ENCODE data around the gene CACYBP. TPM values are rescaled to one million over a fixed set of nuclear protein-coding genes. Genes with fewer than 3 reads are reported as not detected.

CACYBP gene
- total RNA-seq, 4 donors from 2014 or later = 53.2 to 149 (median 89.1) TPM

DNA sequence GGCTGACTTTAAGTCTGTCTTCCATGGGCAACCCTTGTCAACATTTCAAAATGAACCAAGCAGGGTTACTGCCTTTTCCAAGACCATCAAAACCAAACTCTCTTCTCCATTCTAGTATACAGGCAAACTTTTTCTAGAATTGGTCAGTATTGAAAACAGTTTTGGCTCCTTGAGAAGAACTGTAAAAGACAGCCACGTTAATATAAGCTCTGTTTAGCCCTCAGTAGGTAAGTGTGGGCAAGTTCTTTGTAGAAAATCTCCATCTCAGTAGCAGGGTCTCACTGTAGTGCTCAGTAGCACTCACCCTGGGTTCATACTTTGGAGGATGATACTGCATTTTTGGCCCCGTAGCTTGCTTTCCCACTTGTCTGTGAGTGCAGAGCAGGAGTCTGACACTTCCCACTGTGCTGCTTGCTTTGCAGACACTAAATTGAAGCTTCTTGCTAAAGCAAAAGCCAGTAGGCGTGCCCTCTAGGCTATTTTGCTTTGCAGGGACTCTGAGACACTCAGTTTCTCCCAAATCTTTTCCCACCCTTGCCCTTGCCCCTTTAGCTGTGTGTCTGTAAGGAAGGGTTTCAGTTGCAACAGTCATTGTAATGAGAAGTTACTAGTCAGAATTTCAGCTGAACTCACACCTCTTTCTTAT, 34.3 kb upstream of the CACYBP start:
- TF ChIP-seq, protein P1, sequence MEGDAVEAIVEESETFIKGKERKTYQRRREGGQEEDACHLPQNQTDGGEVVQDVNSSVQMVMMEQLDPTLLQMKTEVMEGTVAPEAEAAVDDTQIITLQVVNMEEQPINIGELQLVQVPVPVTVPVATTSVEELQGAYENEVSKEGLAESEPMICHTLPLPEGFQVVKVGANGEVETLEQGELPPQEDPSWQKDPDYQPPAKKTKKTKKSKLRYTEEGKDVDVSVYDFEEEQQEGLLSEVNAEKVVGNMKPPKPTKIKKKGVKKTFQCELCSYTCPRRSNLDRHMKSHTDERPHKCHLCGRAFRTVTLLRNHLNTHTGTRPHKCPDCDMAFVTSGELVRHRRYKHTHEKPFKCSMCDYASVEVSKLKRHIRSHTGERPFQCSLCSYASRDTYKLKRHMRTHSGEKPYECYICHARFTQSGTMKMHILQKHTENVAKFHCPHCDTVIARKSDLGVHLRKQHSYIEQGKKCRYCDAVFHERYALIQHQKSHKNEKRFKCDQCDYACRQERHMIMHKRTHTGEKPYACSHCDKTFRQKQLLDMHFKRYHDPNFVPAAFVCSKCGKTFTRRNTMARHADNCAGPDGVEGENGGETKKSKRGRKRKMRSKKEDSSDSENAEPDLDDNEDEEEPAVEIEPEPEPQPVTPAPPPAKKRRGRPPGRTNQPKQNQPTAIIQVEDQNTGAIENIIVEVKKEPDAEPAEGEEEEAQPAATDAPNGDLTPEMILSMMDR (IDR thresholded peaks at IDR 0.05) = no peak
- ATAC-seq (ENCODE audit: low FRiP score) (peak; percentile 38), DNase-seq (ENCODE audit: low spot score) (no peak)

DNA sequence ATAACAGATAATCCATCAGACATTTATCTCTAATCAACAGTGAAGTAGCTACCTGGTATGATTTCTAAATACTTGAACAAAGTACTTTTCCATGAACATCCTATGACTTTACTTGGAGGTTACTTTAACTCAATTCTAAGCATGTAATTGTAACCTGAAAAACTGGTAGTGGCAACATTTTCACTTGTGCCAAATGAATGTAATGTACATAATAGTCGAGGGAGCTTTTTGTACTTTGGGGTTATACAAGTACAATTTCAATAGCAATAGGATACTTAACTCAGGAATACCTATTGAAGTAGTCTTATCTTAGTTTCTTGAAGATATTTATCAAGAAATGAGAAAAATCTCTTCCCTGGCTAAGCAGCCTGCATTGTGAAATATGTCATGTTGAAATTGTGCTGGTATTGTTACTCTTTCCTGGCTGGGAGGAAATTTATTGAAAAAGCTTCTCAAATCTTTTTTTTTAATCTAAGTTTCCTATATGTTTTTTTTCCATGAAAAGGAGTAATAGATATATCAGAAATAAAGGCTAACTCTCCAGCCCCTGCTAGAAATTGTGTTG, 33.7 kb upstream of the CACYBP start:
- TF ChIP-seq, protein P1 (IDR thresholded peaks at IDR 0.05) = no peak
- DNase-seq (ENCODE audit: low spot score) = no peak
- no peak for ATAC-seq (ENCODE audit: low FRiP score)

DNA sequence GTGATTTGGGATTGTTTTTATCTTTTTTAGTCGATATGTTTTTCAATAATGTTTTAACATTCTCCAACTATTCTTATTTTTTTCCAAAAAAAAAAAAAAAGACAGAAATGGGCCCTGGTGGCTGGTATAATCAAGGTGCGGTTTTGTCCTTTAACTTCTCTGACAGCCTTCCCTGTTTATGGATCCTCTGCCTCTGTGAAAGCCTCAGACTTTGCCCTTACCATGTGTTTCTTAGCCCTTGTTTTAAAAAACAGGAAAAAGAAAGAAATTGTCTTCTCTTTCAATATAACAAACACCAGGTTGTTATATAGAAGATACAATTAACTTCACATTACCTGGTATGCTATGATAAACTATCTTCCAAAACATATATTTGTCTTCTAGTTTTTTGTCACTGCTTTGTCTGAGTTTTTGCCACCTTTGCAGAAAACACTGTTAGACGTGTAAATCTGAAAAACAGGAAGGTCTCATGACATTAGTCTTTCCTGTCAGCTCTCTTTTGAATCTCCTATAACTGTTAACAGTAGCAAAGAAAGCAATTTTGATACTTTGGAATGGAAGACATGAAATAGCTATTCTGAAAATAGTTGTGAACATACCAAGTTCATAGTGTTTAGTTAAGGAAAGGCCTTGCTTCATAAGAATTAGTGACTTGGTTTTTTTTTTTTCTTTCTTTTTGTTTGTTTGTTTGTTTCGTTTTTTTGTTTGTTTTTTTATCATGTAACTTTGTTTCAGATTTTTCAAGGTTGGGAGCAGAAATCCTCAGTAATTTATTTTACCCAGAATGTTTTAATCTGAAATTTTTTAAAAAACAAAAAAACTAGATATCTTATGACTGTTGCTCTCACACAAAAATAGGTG, 31.7 kb upstream of the CACYBP start:
- DNase-seq (ENCODE audit: low spot score) (no peak), ATAC-seq (ENCODE audit: low FRiP score) (no peak)
- TF ChIP-seq, protein P1 (IDR thresholded peaks at IDR 0.05) = no peak

DNA sequence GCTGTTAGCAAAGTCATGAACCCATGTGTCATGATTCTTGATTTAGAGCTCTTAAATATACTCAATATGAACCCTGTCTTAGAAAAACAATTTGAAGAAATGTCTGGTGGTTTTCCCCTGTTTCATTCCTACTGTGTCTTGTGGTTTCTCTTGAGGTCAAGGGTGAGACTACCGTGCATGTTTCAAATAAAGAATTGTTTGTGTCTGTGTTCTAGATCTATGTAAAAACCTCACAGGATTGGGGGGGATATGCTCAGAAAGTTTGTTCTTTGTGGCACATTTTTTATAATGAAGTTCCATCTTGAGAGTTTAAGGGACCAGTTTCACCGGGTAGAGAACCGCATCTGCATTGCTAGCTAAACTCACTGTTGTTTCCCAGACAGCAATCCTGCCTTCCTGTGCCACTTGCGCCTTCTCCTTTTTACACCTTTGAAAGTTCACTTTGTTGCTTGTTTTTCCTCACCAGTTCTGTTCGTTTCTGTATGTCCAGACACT, 30.9 kb upstream of the CACYBP start:
- ATAC-seq (ENCODE audit: low FRiP score) = no peak
- TF ChIP-seq, protein P1 (IDR thresholded peaks at IDR 0.05) = no peak
- DNase-seq (ENCODE audit: low spot score) = no peak

DNA sequence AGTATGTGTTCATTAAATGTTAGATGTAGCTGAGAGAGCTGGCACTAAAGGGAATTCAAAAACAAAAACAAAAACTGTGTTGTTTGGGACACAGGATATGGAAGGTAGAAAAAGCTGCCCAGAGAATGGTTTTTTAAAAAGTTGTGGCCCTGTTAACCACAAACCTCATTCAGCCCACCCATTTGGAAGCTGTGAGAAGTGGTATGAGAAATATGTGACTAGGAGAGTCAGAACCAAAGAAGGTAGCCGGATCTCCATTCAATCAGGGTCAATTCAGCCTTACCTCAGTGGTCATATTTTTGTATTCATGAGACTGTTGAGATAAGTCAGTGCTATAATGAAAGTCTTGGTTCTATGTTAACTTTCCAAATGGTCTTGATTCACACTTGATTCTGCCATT, 29.8 kb upstream of the CACYBP start:
- DNase-seq (ENCODE audit: low spot score) (no peak), ATAC-seq (ENCODE audit: low FRiP score) (no peak)
- TF ChIP-seq, protein P1 (IDR thresholded peaks at IDR 0.05) = no peak

DNA sequence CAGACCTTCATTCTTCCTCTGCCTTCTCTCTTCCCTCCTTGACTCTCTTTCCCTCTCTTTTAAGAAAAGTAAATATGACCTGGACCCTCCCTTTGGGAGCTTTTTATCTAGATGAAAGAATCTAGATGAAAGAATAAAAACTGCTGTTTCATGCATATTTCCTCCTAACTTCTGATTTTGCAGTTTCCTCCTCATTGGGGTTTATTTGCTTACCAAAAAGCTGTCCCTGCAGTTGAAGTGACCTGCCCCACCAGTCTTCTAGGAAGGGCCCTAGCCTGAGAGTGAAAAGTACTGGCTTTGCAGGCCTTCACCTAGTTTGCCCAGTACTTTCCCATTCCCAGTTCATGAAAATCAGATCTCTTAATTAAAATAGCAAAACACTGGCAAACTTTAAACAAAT, 28.3 kb upstream of the CACYBP start:
- no peak for DNase-seq (ENCODE audit: low spot score)
- TF ChIP-seq, protein P1 (IDR thresholded peaks at IDR 0.05) = no peak
- no peak for ATAC-seq (ENCODE audit: low FRiP score)
